ENCODE data around the gene MACROD2.

MACROD2 gene

DNA sequence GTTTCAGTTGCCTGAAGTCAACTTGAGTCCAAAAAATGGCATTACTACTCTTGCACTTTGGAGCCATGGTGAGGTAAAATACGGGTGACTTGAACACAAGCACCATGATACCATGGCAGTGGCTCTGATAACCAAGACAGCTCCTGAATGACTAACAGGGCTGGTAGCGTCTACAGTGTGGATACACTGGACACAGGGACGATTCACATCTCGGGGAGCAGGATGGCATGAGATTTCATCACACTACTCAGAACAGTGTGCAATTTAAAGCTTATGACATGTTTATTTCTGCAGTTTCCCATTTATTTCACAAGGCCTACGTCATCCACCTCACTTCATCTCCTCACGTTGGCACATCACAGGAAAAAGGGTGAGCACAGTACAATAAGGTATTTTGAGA lies 1627.1 kb downstream of the MACROD2 start:
- no peak for DNase-seq

DNA sequence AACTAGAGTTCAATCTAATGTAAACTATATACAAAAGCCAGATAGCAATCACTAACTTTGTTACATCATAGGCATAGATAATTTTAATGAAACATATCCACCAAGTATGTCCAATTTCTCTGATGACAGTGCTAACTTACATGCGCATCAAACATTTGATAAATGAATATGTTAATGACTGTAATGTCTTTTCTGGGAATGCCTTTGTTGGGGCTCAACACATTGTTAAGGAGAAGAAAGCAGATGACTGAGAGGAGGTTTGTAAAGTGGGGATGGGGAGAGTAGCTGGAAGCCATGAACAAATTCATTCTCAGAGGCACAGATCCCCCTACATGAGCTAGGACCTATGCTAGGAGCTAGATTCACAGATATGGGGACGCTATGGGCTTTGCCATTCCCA lies 1627.9 kb downstream of the MACROD2 start:
- no peak for DNase-seq

DNA sequence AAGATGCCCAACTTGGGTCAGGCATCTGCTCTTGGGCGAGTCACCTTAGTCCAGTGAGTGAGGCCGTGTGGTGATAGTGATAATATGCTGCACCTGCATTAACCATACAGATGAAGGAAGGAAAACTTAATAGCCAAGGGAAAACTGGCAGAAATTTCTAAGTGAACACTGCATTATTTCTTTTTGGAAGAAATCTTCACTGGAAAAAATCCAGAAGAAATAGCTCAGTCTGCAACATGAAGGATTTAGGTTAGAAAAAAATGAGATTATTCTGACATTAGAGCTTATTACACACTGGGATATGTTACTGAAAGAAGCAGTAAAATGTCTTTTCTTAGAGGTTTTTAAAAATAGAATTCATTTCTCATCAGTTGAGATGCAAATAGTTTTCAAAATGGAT lies 1630.7 kb downstream of the MACROD2 start:
- DNase-seq = no peak

DNA sequence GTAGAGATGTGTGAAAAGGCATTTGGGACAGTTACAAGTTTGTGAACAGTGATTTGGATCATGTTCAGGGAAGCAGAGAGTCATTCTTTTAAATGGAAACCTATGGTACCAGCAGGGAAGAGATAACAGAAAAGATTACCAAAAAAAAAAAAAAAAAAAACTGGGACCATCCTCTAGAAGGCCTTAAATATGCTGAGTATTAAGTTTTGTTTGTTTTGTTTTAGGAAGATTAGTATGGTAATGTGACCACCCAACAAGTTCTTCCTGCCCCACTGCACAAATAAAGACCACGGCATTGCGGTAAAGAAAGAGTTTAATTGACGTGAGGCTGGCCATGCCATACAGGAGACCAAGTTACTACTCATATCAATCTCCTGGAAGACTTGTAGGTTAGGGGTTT lies 1631.8 kb downstream of the MACROD2 start:
- no peak for DNase-seq

DNA sequence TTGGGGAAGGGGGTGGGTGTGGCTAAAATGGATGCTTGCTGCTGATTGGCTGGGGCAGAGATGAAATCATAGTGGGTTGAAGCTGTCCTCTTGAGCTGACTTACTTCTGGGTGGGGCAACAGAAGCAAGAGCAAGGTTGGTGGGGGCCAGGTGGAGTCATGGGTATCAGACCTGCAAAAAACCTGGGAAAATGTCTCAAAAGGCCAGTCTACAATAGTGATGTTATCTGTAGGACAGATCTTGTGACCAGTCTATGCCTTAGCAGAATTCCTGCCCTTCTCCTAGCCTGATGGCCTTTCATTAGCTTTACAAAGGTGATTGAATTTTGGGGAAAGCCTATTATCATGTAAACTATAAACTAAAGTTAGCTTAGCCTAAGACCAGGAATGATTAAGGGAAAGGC lies 1632.2 kb downstream of the MACROD2 start:
- no peak for DNase-seq

- DNase-seq = no peak
Observed at GRCh38 chr20:15628851-15629353, 1633.6 kb downstream of the MACROD2 start.

DNA sequence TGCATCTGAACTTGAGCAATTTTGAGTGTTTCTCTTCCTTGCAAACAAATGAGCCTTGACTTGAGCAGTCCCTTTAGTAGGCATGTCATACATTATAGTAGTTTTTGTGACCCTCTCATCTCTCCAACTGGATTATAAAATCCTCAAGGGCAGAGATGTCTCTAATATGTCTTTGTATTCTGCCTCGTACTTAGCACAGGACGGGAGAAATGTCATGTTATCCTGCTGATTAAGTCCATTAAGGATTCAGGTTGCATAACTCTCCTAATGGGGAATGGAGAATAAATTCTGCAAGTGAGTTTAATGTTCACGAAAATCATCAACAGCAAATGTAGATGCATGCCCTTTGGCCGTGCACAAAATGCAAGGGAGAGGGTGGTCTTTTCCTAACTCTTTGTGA lies 1635.0 kb downstream of the MACROD2 start:
- DNase-seq = no peak

GRCh38 chr20:15632680-15633079 lies 1637.4 kb downstream of the MACROD2 start:
- no peak for DNase-seq

DNA sequence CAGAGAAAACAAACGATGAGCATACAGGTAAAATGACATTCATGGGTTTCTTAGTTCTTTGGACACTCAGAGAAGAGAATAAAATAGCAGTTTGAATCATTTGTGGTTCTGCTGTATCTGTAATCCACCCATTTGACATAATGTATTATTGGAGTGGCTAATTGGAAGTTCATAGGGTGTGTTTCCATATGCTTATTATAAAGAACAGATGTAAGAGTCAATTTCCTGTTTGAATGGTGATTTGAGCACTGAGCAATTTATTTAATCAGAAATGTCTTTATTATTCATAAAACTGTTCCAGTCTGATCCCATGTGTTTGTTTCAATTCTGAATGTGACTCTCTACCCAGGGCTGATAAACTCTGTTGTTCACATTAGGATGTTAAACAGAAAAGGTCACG lies 1638.8 kb downstream of the MACROD2 start:
- DNase-seq = no peak

GRCh38 chr20:15637546-15637945 lies 1642.2 kb downstream of the MACROD2 start:
- no peak for DNase-seq

DNA sequence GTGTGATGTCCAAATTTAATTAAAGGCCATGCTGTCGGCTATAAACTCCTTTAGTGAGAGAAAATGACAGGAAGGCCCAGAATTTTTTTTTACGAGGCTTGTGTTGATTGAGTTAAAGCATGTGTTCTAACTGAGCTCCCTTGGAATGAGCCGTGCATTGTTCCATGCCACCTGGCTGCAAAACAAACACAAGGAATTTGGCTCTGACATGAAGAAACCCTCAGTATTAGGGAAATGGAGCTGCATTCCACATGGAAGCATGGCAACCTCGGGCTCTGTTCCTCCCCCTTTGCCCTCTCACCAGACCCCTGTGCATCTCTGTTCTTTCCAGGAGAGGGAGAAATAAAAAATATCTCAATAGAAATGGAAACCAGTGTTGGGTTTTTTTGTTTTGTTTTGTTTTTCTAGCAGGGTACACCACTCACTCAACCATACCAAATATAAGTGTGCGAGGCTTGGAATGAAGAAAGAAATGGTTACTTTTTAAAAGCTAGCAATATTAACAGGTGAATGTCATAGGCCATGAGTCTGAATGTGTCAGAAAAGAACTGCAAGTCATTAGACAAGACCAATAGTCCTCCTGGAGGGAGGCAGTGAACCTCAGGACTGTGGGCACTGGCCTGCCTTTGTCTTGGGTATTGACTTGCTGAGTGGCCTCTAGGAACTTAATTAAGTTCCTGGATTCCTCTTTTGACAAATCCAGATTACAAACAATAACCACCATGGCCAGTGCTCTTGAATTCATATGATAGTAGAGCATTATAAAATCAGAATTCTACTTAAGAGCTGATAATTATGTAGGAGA lies 1642.8 kb downstream of the MACROD2 start:
- peak; percentile 6 to 26 for DNase-seq

- DNase-seq = no peak
Observed at GRCh38 chr20:15638816-15639215, 1643.5 kb downstream of the MACROD2 start.

DNA sequence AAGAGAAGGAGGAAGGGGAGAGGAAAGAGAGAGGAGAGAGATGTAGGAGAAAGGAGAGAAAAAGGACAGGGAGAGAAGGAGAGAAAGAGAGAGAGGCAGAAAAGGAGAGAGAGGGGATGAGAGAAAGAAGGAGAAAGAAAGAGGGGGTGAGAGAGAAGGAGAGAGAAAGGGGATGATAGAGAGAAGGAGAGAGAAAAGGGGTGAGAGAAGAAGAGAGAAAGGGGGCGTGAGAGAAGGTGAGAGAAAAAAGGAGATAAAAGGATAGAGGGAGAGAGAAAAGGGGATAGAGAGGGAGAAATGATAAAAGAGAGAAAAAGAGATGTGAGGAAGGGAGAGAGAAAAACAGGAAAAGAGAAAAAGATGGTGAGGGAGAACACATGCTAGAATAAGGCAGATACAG lies 1644.5 kb downstream of the MACROD2 start:
- DNase-seq = no peak

DNA sequence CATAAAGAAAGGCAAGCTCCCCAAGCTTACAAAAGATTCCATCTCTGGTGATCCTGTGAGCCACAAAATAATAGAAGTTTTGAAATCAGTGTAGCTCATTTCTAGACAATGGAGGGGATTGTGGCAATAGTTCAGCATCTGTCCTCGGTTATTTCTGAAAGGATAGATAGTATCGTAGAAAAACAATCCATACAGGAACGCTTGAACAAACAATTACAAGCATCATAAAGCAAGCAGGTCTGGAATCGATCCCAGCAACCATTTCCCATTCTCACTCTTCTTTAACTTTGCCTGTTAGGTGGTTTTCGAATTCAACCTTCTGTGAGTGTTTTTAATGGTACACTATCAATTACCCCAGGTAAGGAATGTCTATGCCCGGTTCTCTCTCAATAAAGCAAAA lies 1646.8 kb downstream of the MACROD2 start:
- DNase-seq = no peak

- no peak for DNase-seq
Observed at GRCh38 chr20:15642676-15643075, 1647.4 kb downstream of the MACROD2 start.

DNA sequence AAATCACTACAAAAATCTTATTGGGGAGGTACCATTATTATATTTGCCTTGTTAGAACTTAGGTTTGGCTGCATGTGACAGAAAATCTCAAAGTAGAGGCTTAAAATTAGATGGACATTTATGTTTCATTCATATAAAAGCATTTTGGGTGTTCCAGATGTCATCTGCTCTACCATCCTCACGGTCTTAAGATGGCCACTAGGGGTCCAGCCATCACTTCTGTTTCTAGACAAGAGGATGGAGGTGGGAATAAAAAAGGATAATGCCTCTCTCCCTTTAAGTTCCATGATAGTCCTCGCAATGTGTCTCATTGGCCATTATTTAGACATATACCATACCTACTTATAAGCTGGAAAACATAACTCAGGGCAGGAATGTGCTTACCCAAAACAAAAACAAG lies 1648.4 kb downstream of the MACROD2 start:
- peak in 1 of 2 experiments; percentile 20 for DNase-seq

GRCh38 chr20:15645816-15646215 lies 1650.5 kb downstream of the MACROD2 start:
- no peak for DNase-seq

DNA sequence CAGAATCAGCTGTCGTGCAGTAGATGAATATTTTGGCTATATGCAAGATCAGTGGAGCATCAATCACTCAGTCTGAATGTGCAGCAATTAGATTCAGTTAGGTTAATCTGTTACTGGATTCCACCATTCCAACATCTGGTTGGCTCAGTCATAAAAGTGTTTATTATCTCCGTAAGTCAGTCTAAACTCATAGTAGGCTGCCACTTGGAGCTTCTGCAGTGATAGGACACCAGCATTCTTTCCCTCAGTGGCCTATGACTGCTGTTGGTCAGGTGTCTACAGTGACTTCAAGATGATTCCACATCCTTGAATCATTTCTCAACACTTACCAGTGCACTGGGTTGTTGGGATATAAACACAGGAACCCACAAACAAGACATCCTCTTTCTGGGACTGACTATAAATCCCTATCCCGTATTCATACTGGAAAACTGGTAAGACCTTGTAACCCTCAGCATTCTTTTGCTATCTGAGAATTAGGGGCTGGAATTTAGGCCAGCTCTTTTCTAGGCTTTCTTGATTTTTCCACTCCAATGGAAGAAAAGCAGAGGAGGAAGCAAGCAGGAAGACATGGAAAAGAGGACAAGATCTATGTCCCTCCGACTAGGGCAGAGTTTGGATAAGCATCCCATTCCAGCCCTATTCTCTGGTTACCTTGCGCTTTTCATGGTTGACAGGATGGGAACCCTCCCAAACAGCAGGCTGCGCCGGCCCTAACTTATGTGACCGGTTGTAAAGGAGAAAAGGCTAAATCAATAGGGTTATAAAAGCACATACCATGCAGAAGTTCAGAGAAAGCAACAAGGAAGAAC lies 1658.3 kb downstream of the MACROD2 start:
- DNase-seq = no peak

GRCh38 chr20:15654208-15654649 lies 1658.9 kb downstream of the MACROD2 start:
- DNase-seq = peak; percentile 29 to 65

DNA sequence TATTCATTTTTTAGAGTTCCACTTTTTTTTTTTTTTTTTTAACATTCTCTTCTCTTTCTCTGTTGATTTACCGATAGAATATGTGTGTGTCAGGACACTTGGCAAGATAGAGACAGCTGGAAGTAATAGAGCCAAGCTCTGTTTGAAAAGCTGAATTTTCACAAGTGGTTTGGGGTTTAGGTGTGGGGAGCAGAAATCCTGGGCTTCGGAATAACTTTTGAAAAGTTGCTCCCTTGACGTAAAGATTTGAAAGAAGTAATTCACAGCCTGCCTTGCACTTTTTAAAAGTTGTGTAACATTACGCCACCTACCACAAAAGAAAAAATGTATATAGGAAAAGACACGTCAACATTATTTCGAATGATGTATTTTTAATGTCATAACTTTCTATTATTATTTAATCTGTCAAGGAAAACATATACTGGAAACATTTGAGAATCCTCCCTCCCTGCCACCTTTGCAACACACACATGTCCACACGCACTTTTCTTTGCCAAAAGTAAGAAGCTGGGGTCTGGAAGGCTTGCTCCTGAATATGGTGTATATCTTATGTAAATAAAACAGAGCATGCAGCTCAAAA lies 1660.1 kb downstream of the MACROD2 start:
- no peak for DNase-seq

DNA sequence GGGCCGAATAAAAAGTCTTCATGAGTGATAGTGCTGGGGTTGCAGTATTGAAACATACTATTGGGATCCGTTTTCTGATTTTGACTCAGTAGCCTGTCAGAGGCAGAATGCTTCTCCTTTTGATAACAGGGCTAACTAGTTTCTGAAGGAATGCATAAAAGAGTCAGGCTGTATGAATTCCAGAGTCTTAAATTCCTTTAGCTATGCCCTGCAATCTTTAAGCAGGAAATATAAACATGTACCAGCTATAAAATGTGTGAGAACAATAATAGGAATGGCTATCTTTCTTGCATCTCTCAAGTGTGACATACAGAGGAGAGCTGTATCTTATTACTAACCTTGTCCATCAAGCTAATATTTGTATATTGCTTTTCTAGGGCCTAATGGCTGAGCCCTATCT lies 1660.8 kb downstream of the MACROD2 start:
- no peak for DNase-seq

DNA sequence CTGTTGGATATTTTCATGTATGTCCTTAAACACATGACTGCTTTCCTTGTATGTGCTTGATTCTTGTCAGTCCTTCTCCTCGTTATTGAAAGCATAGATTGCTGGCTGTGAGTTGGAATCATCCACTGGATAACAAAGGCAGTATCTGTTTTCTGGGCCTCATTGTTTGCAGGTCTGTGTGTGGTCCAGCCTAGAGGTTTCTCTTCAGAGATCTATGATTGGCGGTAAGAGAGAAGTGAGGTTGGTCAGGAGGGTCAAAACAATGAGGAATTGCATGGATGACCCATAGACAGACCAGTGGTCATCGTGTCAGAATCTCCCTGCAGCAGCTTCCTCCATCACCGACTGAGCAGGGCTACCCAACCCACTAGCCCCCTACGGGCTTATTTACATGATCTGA lies 1663.0 kb downstream of the MACROD2 start:
- DNase-seq = no peak

DNA sequence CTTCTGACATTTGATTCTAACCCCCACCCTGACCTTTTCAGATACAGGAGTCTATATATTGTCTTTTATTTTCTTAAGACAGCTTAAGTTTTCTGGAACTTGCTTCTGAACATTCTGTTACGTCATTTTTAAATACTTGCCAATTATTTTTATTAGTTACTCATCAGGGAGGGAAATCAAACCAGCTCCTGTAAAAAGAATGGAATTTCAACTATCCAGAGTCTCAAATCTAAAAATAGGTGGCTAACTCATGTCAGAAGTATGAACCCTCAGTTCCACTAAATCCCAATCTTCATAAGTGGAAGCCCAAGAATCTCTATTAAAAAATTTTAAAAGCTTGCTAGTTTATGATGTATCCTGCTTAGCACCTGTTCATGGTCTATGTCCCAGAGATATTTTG lies 1677.9 kb downstream of the MACROD2 start:
- DNase-seq = no peak
